ENCODE data around the gene VKORC1L1. TPM values are rescaled to one million over a fixed set of nuclear protein-coding genes. Genes with fewer than 3 reads are reported as not detected.
A peak's percentile ranks its signal among the peaks of the same experiment; 100 is the strongest.

The VKORC1L1 gene
- total and polyA plus RNA-seq, 9 of the 15 experiments (the other 6 are each of a cell fraction or from before 2014, with no cell fraction given), result 6.8 to 36.5 (median 19.3) TPM

GRCh38 chr7:65951837-65952578 is 79.1 kb downstream of the VKORC1L1 start (continued):
- TF ChIP-seq NR4A1 (CRISPR knock-in tag; IDR thresholded peaks at IDR 0.05) (no peak), NR4A1 (tag; IDR thresholded peaks at IDR 0.05) (no peak), ZFP36 (IDR thresholded peaks at IDR 0.05; ENCODE audit: low read depth, low read length, partially characterized antibody) (no peak), GTF2B (IDR thresholded peaks at IDR 0.05; ENCODE audit: extremely low read depth, insufficient read length) (no peak), NFIC (IDR thresholded peaks at IDR 0.05) (peak; percentile 72), ZSCAN32 (CRISPR knock-in tag; IDR thresholded peaks at IDR 0.05) (no peak)

GRCh38 chr7:65953001-65953720 is 80.3 kb downstream of the VKORC1L1 start:
- ChIA-PET CTCF (ENCODE audit: low intra/inter-chr PET ratio) (interaction anchor here (0.7 kb wide), 1 partner anchor 178 kb away, joined by 4 read pairs; no protein-coding TSS in a partner anchor), POLR2A (interaction anchor here (1.1 kb wide), 1 partner anchor 9 kb away, joined by 4 read pairs; no protein-coding TSS in a partner anchor)
- Histone ChIP-seq H3K36me3 (ENCODE audit: control insufficient read depth, insufficient read depth, low read length) (peaks cover 42% of the 10 kb centered on the region), H3K9me1 (ENCODE audit: control insufficient read depth, insufficient read depth, low read length) (no peaks in the 10 kb centered on the region), H3K27me3 (ENCODE audit: control insufficient read depth in 2 of 2, insufficient read depth in 2 of 2, low read length in 2 of 2) (no peaks in the 10 kb centered on the region), H3K4me3 (no peak overlapping the region), H3K79me2 (ENCODE audit: control insufficient read depth, insufficient read depth, low read length) (no peaks in the 10 kb centered on the region), H3K4me1 (replicated peaks in 1 of 2; ENCODE audit: control insufficient read depth in 2 of 2, insufficient read depth in 2 of 2, low read length in 2 of 2) (no peaks in the 10 kb centered on the region; a peak in 1 of 5 replicates), H3K9me3 (replicated peaks; ENCODE audit: control insufficient read depth, insufficient read depth, low read depth, low read length) (no peaks in the 10 kb centered on the region), H3K4me2 (ENCODE audit: insufficient read depth, low read length) (no peak overlapping the region), H3K27ac (ENCODE audit: extremely low read depth, low read depth, low read length) (no peak overlapping the region), H3K9ac (ENCODE audit: insufficient read depth in 1 of 2, low read depth in 2 of 2, low read length in 2 of 2) (no peak overlapping the region), H2AFZ (ENCODE audit: low read depth, low read length) (no peak overlapping the region), H4K20me1 (replicated peaks; ENCODE audit: control insufficient read depth, insufficient read depth, low read length) (no peaks in the 10 kb centered on the region; the same call in 1 of the 2 replicates)
- ATAC-seq (no peak), DNase-seq (ENCODE audit: extremely low read depth in 1 of 4, low spot score in 3 of 4) (no peak), FAIRE-seq (no peak)
- WGBS (ENCODE audit: insufficient coverage, low coverage, missing lambda C conversion rate), result 88% methylated on average over 5 of the region's 5 CpGs
- BruUV-seq (replicated peaks), result no TSS peak
- intact Hi-C loops (cut with micrococcal nuclease), result no loop called here
- in situ Hi-C loops (cut with MboI), result no loop called here
- no peak for TF ChIP-seq SMARCB1 (IDR thresholded peaks at IDR 0.05; ENCODE audit: insufficient read length, low read depth)
- no peak for TF ChIP-seq TRIM28 (IDR thresholded peaks at IDR 0.05)
- no peak for TF ChIP-seq ZC3H4 (CRISPR knock-in tag; IDR thresholded peaks at IDR 0.05; ENCODE audit: borderline replicate concordance)
- no peak for TF ChIP-seq ZNF668 (CRISPR knock-in tag; IDR thresholded peaks at IDR 0.05)
- TF ChIP-seq CBFA2T2 (conservative IDR thresholded peaks at IDR 0.05), result no peak
- TF ChIP-seq CEBPG (CRISPR knock-in tag; IDR thresholded peaks at IDR 0.05), result no peak
- 0 out of 4 replicates have a peak, but pooled peaks of 1 of the 2 experiments have one; percentile 24 for TF ChIP-seq CEBPG (tag; conservative IDR thresholded peaks at IDR 0.05 in 1 of 2, IDR thresholded peaks at IDR 0.05 in 1 of 2)
- TF ChIP-seq E2F6 (IDR thresholded peaks at IDR 0.05; ENCODE audit: borderline replicate concordance in 1 of 2, extremely low read depth in 1 of 2, insufficient read depth in 1 of 2, insufficient read length in 1 of 2, low read depth in 1 of 2, low read length in 1 of 2, poor library complexity in 1 of 2, severe bottlenecking in 1 of 2), result no peak
- TF ChIP-seq, protein P1, sequence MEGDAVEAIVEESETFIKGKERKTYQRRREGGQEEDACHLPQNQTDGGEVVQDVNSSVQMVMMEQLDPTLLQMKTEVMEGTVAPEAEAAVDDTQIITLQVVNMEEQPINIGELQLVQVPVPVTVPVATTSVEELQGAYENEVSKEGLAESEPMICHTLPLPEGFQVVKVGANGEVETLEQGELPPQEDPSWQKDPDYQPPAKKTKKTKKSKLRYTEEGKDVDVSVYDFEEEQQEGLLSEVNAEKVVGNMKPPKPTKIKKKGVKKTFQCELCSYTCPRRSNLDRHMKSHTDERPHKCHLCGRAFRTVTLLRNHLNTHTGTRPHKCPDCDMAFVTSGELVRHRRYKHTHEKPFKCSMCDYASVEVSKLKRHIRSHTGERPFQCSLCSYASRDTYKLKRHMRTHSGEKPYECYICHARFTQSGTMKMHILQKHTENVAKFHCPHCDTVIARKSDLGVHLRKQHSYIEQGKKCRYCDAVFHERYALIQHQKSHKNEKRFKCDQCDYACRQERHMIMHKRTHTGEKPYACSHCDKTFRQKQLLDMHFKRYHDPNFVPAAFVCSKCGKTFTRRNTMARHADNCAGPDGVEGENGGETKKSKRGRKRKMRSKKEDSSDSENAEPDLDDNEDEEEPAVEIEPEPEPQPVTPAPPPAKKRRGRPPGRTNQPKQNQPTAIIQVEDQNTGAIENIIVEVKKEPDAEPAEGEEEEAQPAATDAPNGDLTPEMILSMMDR (IDR thresholded peaks at IDR 0.05 in 2 of 3, conservative IDR thresholded peaks at IDR 0.05 in 1 of 3; ENCODE audit: insufficient read depth in 2 of 3, low read depth in 1 of 3, low read length in 3 of 3), result peak in 1 of 3 experiments; percentile 11; a peak in 1 of 6 replicates
- TF ChIP-seq ZNF76 (CRISPR knock-in tag; IDR thresholded peaks at IDR 0.05; ENCODE audit: borderline replicate concordance), result no peak
